Measurements from ENCODE around the gene PCNT.

- no peak for TF ChIP-seq EZH2phosphoT487 (IDR thresholded peaks at IDR 0.05; ENCODE audit: insufficient read depth, low read depth)
- no peak for TF ChIP-seq EZH2 (IDR thresholded peaks at IDR 0.05; ENCODE audit: insufficient read depth, poor library complexity, severe bottlenecking)
These were observed 118.1 kb downstream of the PCNT start for GRCh38 chr21:46441961-46442498.

Measured in GM23248 (cell line).